Gastroesophageal sphincter (tissue), 3 donors: ENCODE data around the gene MRPL58.

ENCODE experiments used
- CTCF ChIP-seq, 4 experiments: fragments of 200-600 bp in 2 of 4; fragments of 450-650 bp in 2 of 4; sonication (generic) in 1 of 4; IDR thresholded peaks; one replicate each; pipeline ENCODE4 v1.5.1; 2017 to 2019; ENCODE audit warnings: antibody characterized with exemption in 4 of 4, mild to moderate bottlenecking in 2 of 4, moderate library complexity in 2 of 4
- POLR2AphosphoS5 ChIP-seq: sonication (generic); formaldehyde crosslinking; IDR thresholded peaks from one replicate; pipeline ENCODE4 v1.6.1; 2017; ENCODE audit warnings: antibody characterized with exemption

DNA sequence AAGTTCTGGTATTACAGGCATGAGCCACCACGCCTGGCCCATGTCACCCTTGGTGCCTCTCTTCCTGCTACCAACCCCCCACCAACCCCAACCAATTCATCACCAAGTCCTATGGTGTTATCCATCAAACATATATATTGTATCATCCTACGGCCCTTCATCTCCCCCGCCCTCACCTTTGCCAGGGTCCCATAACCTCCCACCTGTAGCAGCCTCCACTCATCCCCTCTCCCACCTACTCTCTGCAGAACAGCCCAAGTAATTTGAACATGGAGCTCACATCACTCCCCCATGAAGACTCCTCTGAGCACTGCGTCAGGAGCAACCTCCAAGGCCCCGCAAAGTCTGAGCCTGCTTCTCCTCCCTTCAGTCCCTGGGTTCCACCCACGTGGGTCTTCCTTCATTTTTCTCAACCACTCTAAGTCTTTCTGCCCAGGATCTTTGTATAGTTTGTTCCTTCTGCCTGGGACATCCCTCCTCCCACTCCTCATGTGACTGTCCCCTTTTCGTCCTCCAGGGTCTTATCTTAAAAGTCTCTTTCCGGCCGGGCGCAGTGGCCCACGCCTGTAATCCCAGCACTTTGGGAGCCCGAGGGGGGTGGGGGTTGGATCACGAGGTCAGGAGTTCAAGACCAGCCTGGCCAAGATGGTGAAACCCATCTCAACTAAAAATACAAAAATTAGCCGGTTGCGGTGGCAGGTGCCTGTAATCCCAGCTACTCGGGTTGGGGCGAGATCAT is 32.9 kb upstream of the MRPL58 start:
- TF ChIP-seq CTCF (IDR thresholded peaks at IDR 0.05) (no peak), POLR2AphosphoS5 (no peak)
